SH-SY5Y (cell line): Measurements from ENCODE around the gene C1orf174.

ENCODE experiments used
- GATA2 ChIP-seq: IDR thresholded peaks from 2 replicates; pipeline ENCODE4 v1.6.1; 2011; ENCODE audit warnings: mild to moderate bottlenecking, low read depth, low read length
- GATA3 ChIP-seq: IDR thresholded peaks from 2 replicates; pipeline ENCODE4 v1.6.1; 2011; ENCODE audit warnings: low read depth, mild to moderate bottlenecking, low read length, moderate library complexity

DNA sequence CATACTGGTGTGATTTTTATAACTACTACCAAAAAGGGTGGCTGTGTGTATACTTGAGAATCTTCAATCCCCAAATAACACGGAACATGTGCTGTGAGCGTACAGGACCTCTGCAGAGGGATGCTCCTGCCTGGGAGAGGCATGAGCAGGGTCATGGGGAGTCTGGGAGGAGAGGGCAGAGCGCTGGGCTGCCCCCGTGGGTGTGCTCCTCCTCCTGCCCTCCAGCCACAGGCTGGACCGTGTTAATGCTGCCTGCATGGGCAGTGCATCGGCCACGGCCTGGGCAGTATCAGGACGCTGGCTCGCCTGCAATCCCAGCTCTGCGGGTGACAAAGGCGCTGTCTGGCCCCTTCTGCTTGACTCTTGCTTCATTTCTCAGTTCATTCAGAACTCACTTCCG lies 49.2 kb downstream of the C1orf174 start:
- TF ChIP-seq GATA2 (no peak), GATA3 (no peak)
